Renal cortex interstitium (tissue), 11 donors: ENCODE data around the gene MCF2L. TPM values are rescaled to one million over a fixed set of nuclear protein-coding genes. Genes with fewer than 3 reads are reported as not detected.

Experiments used
- DNase-seq, 11 donors: peaks; one replicate each; pipeline ENCODE4 v3.0.0-alpha.2; 2013; ENCODE audit warnings: low read depth in 9 of 11, low spot score in 4 of 11; ENCODE audit errors: extremely low read depth in 1 of 11
- polyA plus RNA-seq, 3 donors: library from polyadenylated mRNA; unstranded; fragments of 120-200 nt; gene quantifications; one replicate each; pipeline ENCODE4 v1.2.1, GENCODE V29; 2013; ENCODE audit not compliant: insufficient read length in 3 of 3

MCF2L gene
- polyA plus RNA-seq, 3 donors, result 29.5 to 46.9 (median 34.9) TPM

DNA sequence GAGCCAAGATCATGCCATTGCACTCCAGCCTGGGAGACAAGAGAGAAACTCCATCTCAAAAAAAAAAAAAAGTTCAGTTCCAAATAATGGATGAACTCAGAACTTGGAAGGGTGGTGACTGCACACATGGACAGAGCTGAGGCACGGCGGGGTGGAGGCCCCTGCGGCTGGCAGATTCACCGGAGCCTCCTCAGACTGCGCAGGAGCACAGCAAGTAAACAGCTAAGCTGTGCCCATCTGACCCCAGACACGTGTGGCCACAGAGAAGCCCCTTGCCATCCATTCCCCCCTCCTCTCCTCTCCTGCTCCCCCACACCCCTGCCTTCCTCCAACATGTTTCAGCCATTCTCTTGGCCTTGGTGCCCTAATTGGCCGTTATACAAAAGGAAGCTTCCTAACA, 173.9 kb downstream of the MCF2L start:
- DNase-seq, result no peak

- no peak for DNase-seq
Measured at GRCh38 chr13:113143466-113144254, 174.6 kb downstream of the MCF2L start.

GRCh38 chr13:113144255-113144629, 175.2 kb downstream of the MCF2L start:
- DNase-seq, result no peak

- no peak for DNase-seq
Measured at GRCh38 chr13:113145496-113145895, 176.5 kb downstream of the MCF2L start.

DNA sequence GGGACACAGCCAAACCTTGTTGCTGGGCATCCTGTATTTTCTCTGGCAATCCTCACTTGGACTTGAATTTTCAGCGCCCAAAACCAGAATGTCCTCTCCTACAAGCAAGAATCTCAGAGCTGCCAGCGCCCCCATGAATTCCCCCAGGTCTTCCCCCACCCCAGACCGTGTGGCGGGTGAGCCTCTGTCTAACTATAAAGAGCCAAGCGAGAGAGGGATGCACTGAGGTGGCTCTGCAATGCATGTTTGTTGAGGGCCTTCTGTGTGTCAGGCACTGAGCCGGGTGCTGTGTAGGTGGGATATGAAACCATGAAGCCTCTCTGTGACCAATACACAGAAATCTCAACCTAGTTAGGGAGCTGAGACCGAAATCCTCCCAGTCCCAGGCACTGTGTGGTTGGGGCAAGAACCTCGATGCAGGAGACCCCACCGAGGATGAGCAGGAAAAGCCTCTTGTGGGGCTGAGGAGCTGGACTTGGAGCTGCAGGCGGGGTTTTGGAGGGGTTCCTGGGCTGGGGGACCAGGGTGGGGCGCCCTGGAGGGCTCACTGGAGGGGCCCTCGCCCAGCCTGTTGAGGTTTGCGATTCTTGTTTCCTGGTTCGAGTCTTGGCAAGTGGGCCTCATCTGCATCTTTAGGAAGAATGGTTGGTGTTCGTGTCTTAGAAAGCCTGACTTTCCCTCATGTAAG, 177.0 kb downstream of the MCF2L start:
- no peak for DNase-seq

DNA sequence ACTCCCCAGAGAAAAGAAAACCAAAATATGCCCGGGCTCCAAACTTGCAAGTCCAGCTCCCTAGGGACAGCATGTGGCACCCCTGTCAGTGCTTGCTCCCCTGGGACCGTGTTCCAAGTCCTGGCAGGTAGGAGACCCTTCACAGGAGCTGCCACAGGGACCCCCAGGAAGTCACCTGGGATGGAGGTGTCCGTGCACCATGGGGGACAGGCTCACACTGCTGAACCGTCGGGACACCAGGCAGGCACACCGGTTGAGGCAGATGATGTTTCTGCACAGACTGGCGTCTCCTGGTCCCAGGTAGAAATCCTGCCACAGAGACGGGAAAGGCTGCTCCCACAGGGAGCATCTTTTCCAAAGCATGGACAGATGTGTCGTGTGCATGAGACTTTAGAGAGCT, 177.7 kb downstream of the MCF2L start:
- no peak for DNase-seq

DNA sequence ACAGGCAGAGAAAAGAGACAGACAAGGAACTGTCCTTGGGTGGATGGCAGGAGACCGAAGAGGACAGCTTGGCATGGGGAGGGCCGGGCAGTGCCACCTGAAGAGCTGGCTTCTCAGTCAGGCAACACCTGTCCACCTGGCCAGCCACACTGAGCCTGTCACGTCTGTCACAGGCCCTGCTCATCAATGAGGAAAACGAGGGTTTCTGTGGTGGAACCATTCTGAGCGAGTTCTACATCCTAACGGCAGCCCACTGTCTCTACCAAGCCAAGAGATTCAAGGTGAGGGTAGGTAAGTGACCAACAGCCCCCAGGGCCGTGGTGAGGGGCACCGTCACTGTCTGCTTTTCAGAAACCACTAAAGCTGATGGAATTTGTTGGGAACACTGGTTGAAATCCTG, 178.2 kb downstream of the MCF2L start:
- DNase-seq, result no peak

- DNase-seq, result no peak
Measured at GRCh38 chr13:113148407-113148806, 179.4 kb downstream of the MCF2L start.

- DNase-seq, result no peak
Measured at GRCh38 chr13:113148940-113149503, 180.0 kb downstream of the MCF2L start.

Other genes with a start within 250 kb of the MCF2L start
- 1 to 10 TPM; 3.5 to 3.9 (median 3.5) TPM for gene F7, start 136.6 kb downstream of the MCF2L start, polyA plus RNA-seq
- gene F10, start 153.6 kb downstream of the MCF2L start, polyA plus RNA-seq, result 10 to 100 TPM; 18.6 to 22.6 (median 21.8) TPM
- 1 to 10 TPM; 2.4 to 4.3 (median 3.2) TPM for gene PROZ, start 189.4 kb downstream of the MCF2L start, polyA plus RNA-seq
- gene PCID2, start 239.5 kb downstream of the MCF2L start, polyA plus RNA-seq, result 10 to 100 TPM; 57.7 to 66.6 (median 58.3) TPM
- 10 to 100 TPM; 78.2 to 89.2 (median 87.4) TPM for gene CUL4A, start 240.4 kb downstream of the MCF2L start, polyA plus RNA-seq